HG03520 (cell line): ENCODE results near the gene ADORA1.

Source experiments
- ATAC-seq: cut with Tn5 transposase; IDR thresholded peaks from one replicate; pipeline ENCODE4 v1.9.1; 2021; ENCODE audit warnings: mild to moderate bottlenecking, moderate library complexity; ENCODE audit not compliant: unreplicated experiment

The ADORA1 gene

GRCh38 chr1:203120325-203121153 lies 7.0 kb upstream of the ADORA1 start:
- no peak for ATAC-seq

- no peak for ATAC-seq
Observed at GRCh38 chr1:203121186-203122015, 6.1 kb upstream of the ADORA1 start.

- ATAC-seq: no peak
Observed at GRCh38 chr1:203122159-203122558, 5.4 kb upstream of the ADORA1 start.

DNA sequence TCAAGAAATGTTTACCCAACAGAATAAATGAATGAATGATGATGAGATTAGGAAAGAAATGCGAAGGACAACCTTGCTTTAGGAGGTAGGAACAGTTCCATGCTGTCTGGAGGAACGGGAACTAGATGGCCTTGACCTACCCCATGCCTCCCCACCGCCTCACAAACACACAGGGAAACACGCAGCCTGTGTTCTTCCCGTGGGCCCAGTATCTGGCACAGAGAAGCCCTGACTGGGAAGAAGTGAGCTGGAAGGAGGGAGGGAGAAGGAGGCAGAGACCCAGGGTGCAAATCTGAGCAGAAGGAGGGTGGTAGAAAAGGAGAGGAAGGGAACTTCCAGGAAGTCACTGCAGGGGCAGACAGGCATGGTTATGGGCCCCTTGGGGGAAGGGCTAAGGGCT lies 3.5 kb upstream of the ADORA1 start:
- ATAC-seq: no peak

DNA sequence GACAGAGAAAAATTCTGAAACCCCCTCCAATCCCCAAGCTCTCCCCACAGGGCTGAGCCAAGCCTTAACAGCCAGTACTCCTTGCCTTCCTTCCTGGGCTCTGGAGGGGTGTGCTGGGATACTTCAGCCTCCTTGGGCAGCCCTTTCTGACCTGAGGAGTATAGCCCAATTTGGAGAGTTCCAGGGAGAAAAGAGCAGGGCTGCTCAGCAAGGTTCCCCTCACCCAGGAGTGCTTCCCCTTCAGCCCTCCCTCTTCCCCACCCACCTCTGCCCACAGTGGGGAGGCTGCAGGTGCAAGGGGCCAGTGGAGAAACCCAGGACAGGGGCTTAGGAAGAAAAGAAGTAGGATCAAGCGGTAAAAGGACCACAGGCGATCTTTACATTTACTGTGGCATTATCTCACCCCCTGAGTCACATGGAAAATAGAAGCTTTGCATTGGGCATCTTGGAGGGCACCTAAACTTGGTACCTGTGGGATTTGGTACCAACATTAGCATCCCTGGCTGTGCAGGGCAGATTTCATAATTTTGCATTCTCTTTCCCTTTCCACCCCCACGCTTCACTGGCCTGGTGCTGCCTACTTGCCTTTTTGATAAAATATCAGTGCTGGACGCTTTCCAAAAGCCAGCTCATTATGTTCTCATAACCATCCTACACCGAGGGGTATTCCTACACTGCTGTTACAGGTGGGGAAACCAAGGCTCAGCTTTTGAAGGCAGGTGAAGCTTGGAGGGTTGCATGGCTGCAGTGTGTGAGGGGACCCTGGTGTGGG lies 2.8 kb upstream of the ADORA1 start:
- no peak for ATAC-seq

GRCh38 chr1:203126151-203126865 lies 1.2 kb upstream of the ADORA1 start:
- ATAC-seq: no peak

GRCh38 chr1:203126866-203127665 lies 460 bp upstream of the ADORA1 start:
- no peak for ATAC-seq

GRCh38 chr1:203128431-203128715 lies 847 bp downstream of the ADORA1 start:
- ATAC-seq: no peak

GRCh38 chr1:203128716-203129500 lies 1.4 kb downstream of the ADORA1 start:
- no peak for ATAC-seq

- no peak for ATAC-seq
Observed at GRCh38 chr1:203129501-203130231, 2.1 kb downstream of the ADORA1 start.

DNA sequence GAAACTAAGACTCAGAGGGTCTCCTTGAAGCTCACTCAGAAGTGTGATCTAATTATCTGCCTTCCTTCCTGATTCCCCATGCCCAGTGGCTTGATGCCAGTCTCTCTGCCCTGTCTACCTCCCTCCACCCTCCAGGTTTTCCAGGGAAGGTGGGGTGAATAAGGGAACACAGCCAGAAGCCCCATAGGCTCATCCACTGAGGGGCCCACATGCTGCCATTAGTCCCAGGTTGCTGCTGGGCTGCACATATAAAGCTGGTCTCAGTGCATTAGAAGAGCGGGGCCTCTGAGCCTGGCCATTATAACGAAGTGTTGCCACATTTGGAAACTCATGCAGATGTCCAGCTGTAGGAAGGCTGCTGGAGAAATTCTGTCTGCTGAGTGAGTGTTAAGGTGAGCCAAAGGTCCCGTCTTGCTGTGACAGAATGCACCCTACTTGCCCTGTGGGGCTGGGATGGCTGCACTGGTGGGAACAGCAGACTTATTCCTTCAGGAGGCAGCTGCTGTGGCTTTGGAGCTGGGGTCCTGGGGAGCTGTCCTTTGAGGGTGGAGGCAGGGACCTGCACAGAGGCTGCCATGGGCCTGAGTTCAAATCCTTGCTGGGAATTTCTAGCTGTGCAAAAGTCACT lies 2.9 kb downstream of the ADORA1 start:
- ATAC-seq: no peak

DNA sequence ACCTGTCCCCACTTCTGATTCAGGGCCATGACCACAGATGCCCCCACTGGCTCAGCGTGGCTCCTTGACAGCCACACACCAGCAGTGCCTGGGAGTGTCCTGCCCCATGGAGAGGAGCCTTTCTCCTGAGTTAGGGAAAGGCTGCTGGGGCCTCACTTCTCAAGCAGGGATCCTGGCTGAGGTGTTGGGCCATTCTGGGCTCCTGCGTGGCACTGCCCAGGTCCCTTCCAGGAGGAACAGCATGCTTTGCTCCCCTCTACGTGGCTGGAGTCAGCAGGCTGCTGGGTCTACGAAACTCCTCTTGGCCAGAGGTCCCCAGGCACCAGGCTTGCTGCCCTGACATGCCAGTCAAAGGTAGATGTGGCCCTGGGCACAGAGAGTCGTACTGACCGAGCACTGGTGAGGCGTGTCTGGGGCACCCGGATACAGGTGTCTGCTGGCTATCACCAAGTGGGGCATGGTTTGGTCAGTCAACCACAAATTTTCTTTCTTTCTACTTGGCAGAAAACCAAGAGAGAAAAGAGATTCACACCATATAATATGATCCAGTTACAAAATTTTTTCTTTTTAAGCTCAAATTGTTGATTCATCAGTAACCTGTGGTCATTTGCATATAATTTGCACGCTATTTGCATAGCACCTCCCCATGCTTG lies 4.1 kb downstream of the ADORA1 start:
- no peak for ATAC-seq

- ATAC-seq: no peak
Observed at GRCh38 chr1:203133970-203134725, 6.6 kb downstream of the ADORA1 start.

DNA sequence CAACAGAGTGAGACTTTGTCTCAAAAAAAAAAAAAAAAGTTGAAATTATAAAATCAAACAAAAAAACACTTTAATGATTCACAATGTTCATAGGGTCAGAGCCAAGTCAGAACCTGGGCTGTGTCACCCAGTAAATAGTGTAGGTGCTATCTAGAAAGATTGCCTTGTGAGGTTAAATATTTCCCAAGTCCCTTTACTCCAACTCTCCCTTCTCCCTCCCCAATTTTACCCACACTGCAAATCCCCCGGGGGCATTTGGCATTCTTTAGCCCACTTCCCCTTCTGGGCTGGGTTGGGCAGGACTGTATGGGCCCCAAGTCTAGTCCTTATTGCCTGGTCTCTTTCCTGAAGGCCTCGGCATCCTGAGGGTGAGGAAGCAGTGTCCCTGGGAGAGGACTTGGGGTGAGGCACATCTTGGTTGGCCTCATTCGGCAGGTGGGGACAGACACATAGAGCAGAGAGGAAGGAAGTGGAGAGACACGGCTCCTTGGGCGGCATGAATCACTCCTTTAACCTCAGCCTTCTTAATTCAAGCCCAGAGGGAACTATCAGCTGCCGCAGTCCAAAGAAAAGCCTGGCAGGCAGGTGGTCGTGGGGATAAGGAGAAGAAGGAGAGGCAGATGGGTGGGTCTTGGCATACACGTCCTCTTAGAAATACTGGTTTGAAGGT lies 8.2 kb downstream of the ADORA1 start:
- no peak for ATAC-seq

- ATAC-seq: no peak
Observed at GRCh38 chr1:203136409-203137042, 9.0 kb downstream of the ADORA1 start.

DNA sequence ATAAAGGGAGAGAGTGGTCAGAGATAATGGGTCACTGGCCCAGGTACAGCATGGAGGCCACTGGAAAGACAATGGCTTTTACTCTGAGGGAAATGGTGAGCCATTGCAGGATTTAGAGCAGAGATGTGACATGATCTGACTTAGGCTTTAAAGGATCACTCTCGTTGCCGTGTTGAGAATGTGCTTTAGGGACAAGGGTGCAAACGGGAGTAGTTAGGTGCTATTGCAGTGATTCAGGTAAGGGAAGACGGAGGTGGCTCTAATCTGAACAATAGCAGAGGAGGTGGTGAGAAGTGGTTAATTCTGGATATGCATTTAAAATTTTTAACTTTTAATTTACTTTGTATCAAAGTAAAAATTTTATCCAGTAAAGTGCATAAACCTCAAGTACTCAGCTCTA lies 9.8 kb downstream of the ADORA1 start:
- no peak for ATAC-seq
